Measurements from ENCODE around the gene TPP1. TPM values are rescaled to one million over a fixed set of nuclear protein-coding genes. Genes with fewer than 3 reads are reported as not detected.

The TPP1 gene
- total RNA-seq, 4 donors from 2014 or later = 15.4 to 34.9 (median 27.8) TPM

- DNase-seq = no peak
- Histone ChIP-seq H3K27ac (no peak overlapping the region), H3K36me3 (peaks cover 0 to 29% (median under 1%) of the 10 kb centered on the region in 3 donors), H3K4me1 (peaks cover 15 to 28% (median 22%) of the 10 kb centered on the region in 3 donors), H3K4me3 (no peak overlapping the region), H3K9me3 (no peaks in the 10 kb centered on the region), H3K27me3 (no peaks in the 10 kb centered on the region)
- intact Hi-C loops (cut with DNase I) = no loop called here
- 63 to 73% methylated on average over 1 of the region's 1 CpG for WGBS, 2 donors
- TF ChIP-seq CTCF (IDR thresholded peaks at IDR 0.05) = no peak
- no peak for TF ChIP-seq POLR2A (IDR thresholded peaks at IDR 0.05)
These were observed 1.4 kb upstream of the TPP1 start for GRCh38 chr11:6620636-6621035.

GRCh38 chr11:6618117-6619003 is 862 bp downstream of the TPP1 start:
- Histone ChIP-seq H3K9me3 (no peaks in the 10 kb centered on the region), H3K36me3 (peaks cover 5 to 32% (median 7%) of the 10 kb centered on the region in 3 donors), H3K4me3 (peak overlapping the region; percentile 53 to 86 (median 65)), H3K27ac (peak overlapping the region; percentile 79 to 96 (median 89)), H3K4me1 (peaks cover 15 to 31% (median 23%) of the 10 kb centered on the region in 3 donors), H3K27me3 (no peaks in the 10 kb centered on the region)
- intact Hi-C loops (cut with DNase I) = loop anchor here (10.0 kb wide), 1 partner anchor 134 kb away; the partner anchor contains the start of genes ARFIP2 and TIMM10B
- 3 to 4% methylated on average over 12 to 14 of the region's 15 CpGs for WGBS, 2 donors
- TF ChIP-seq POLR2A (IDR thresholded peaks at IDR 0.05) = peak in 1 of 4 donors; percentile 59
- no peak for TF ChIP-seq CTCF (IDR thresholded peaks at IDR 0.05)
- no peak for DNase-seq

GRCh38 chr11:6617315-6617781 is 1.9 kb downstream of the TPP1 start:
- H3K4me3 ChIP-seq = peak overlapping the region in 2 of 4 donors; percentile 56 to 86
- no peaks in the 10 kb centered on the region for H3K27me3 ChIP-seq
- 65 to 79% methylated on average over 2 to 4 of the region's 5 CpGs for WGBS, 2 donors
- intact Hi-C loops (cut with DNase I) = loop anchor here (10.0 kb wide), 1 partner anchor 133 kb away; the partner anchor contains the start of genes ARFIP2 and TIMM10B
- H3K4me1 ChIP-seq = peaks cover 15 to 40% (median 30%) of the 10 kb centered on the region in 3 donors
- H3K27ac ChIP-seq = peak overlapping the region; percentile 79 to 96 (median 89)
- no peak for DNase-seq
- no peaks in the 10 kb centered on the region for H3K9me3 ChIP-seq
- TF ChIP-seq CTCF (IDR thresholded peaks at IDR 0.05) (no peak), POLR2A (IDR thresholded peaks at IDR 0.05) (no peak)
- H3K36me3 ChIP-seq = peaks cover 5 to 32% (median 7%) of the 10 kb centered on the region in 3 donors

- Histone ChIP-seq H3K27ac (peak overlapping the region in 1 of 4 donors; percentile 96), H3K27me3 (no peaks in the 10 kb centered on the region), H3K4me3 (no peak overlapping the region), H3K36me3 (peaks cover 5 to 32% (median 7%) of the 10 kb centered on the region in 3 donors), H3K9me3 (no peaks in the 10 kb centered on the region), H3K4me1 (peaks cover 15 to 40% (median 30%) of the 10 kb centered on the region in 3 donors)
- no peak for DNase-seq
- TF ChIP-seq CTCF (IDR thresholded peaks at IDR 0.05) = no peak
- TF ChIP-seq POLR2A (IDR thresholded peaks at IDR 0.05) = no peak
- WGBS, 2 donors = 89% methylated on average over 10 to 14 of the region's 14 CpGs
- intact Hi-C loops (cut with DNase I) = loop anchor here (10.0 kb wide), 1 partner anchor 132 kb away; the partner anchor contains the start of genes ARFIP2 and TIMM10B
These were observed 2.5 kb downstream of the TPP1 start for GRCh38 chr11:6616596-6617250.
